Fibroblast of lung (primary cell): ENCODE data around the gene LRRC3. TPM values are rescaled to one million over a fixed set of nuclear protein-coding genes. Genes with fewer than 3 reads are reported as not detected.

Source experiments
- DNase-seq, 2 donors: peaks; one replicate each; pipeline versions ENCODE4 v3.0.0 to v3.0.0-alpha.2; 2010; ENCODE audit warnings: low read depth in 2 of 2
- H2AFZ ChIP-seq: 2 replicates; pipeline ENCODE4 v1.5.1; 2012; ENCODE audit warnings: low read length, control low read depth, inconsistent platforms
- H3K27ac ChIP-seq: 2 replicates; pipeline ENCODE4 v1.5.1; 2011; ENCODE audit warnings: low read length, control low read depth; ENCODE audit not compliant: insufficient read depth
- H3K27me3 ChIP-seq: 2 replicates; pipeline ENCODE4 v1.5.1; 2011; ENCODE audit warnings: mild to moderate bottlenecking, low read length; ENCODE audit not compliant: control insufficient read depth, insufficient read depth
- H3K36me3 ChIP-seq: 2 replicates; pipeline ENCODE4 v1.5.1; 2011; ENCODE audit warnings: low read length; ENCODE audit not compliant: control insufficient read depth, insufficient read depth
- H3K4me1 ChIP-seq: 2 replicates; pipeline ENCODE4 v1.5.1; 2011; ENCODE audit warnings: low read length; ENCODE audit not compliant: control insufficient read depth, insufficient read depth; ENCODE audit errors: extremely low read depth
- H3K4me2 ChIP-seq: 2 replicates; pipeline ENCODE4 v1.5.1; 2011; ENCODE audit warnings: low read length, control low read depth; ENCODE audit not compliant: insufficient read depth; ENCODE audit errors: extremely low read depth
- H3K4me3 ChIP-seq, 4 experiments: fragments of 200-600 bp in 1 of 4; sonication (generic) in 1 of 4; replicated peaks in 1 of 4; 2 replicates each; pipeline ENCODE4 v1.5.1; 2011 to 2016; ENCODE audit warnings: low read length in 4 of 4, low read depth in 3 of 4, mild to moderate bottlenecking in 3 of 4, control low read depth in 2 of 4, inconsistent platforms in 1 of 4, mixed read lengths in 1 of 4; ENCODE audit not compliant: insufficient read depth in 1 of 4; ENCODE audit errors: control extremely low read depth in 1 of 4
- H3K79me2 ChIP-seq: 2 replicates; pipeline ENCODE4 v1.5.1; 2012; ENCODE audit warnings: mild to moderate bottlenecking, low read length, inconsistent platforms; ENCODE audit not compliant: control insufficient read depth, insufficient read depth
- H3K9ac ChIP-seq: 2 replicates; pipeline ENCODE4 v1.5.1; 2011; ENCODE audit warnings: mild to moderate bottlenecking, low read length, control low read depth; ENCODE audit not compliant: insufficient read depth
- H3K9me3 ChIP-seq: 2 replicates; pipeline ENCODE4 v1.5.1; 2012; ENCODE audit warnings: low read depth, low read length; ENCODE audit not compliant: control insufficient read depth, insufficient read depth
- H4K20me1 ChIP-seq: 2 replicates; pipeline ENCODE4 v1.5.1; 2011; ENCODE audit warnings: low read length; ENCODE audit not compliant: control insufficient read depth, insufficient read depth; ENCODE audit errors: extremely low read depth
- EZH2 ChIP-seq: IDR thresholded peaks from 2 replicates; pipeline ENCODE4 v1.5.1; 2012; ENCODE audit warnings: low read length, control low read depth, mild to moderate bottlenecking; ENCODE audit errors: missing control alignments
- polyA plus RNA-seq, 2 donors: library from polyadenylated mRNA; depleted of rRNA in 1 of 2; stranded (reverse) in 1 of 2; unstranded in 1 of 2; fragments of >200 nt; gene quantifications; 2 replicates each; pipeline ENCODE4 v1.2.1, GENCODE V29; 2011 to 2012; ENCODE audit warnings: missing spikeins in 1 of 2
- total RNA-seq: library from RNA; depleted of rRNA; stranded (reverse); fragments of >200 nt; gene quantifications from 2 replicates; pipeline ENCODE4 v1.2.1, GENCODE V29; 2014
- TF ChIP-seq, protein P1 (sequence below), 2 donors: IDR thresholded peaks in 1 of 2; conservative IDR thresholded peaks in 1 of 2; 1 replicate in 1 of 2; 2 replicates in 1 of 2; pipeline ENCODE4 v1.5.1; 2011 to 2012; ENCODE audit warnings: low read length in 2 of 2, control low read depth in 1 of 2, inconsistent platforms in 1 of 2, low read depth in 1 of 2, mild to moderate bottlenecking in 1 of 2

Gene LRRC3
- total and polyA plus RNA-seq, 2 donors (not counting 1 experiment from before 2014, with no cell fraction given), result 0.50 to 0.52 TPM

DNA sequence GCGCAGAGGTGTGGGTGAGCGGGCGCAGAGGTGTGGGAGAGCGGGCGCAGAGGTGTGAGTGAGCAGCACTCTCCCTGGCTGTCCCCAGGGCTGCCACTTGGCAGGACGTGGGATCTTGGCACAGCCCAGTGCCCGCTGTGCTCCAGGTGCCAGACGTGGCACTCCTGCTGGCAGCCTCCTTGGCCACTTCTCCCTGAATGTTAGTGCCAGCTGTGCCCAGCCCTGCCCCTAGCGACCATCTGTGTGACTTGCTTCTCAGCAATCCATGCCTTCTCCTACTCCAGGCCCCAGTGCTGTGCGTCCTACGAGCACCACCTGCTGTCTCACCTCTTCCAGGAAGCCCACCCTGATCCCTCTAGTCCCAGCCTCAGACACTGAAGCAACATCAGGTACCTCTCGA, 54.2 kb downstream of the LRRC3 start:
- H4K20me1 ChIP-seq, result no peaks in the 10 kb centered on the region
- no peak overlapping the region for H3K4me2 ChIP-seq
- H3K27me3 ChIP-seq, result no peaks in the 10 kb centered on the region
- H3K4me3 ChIP-seq, result no peak overlapping the region
- no peak overlapping the region for H3K27ac ChIP-seq
- H3K36me3 ChIP-seq, result no peaks in the 10 kb centered on the region
- TF ChIP-seq EZH2, result no peak
- TF ChIP-seq, protein P1, sequence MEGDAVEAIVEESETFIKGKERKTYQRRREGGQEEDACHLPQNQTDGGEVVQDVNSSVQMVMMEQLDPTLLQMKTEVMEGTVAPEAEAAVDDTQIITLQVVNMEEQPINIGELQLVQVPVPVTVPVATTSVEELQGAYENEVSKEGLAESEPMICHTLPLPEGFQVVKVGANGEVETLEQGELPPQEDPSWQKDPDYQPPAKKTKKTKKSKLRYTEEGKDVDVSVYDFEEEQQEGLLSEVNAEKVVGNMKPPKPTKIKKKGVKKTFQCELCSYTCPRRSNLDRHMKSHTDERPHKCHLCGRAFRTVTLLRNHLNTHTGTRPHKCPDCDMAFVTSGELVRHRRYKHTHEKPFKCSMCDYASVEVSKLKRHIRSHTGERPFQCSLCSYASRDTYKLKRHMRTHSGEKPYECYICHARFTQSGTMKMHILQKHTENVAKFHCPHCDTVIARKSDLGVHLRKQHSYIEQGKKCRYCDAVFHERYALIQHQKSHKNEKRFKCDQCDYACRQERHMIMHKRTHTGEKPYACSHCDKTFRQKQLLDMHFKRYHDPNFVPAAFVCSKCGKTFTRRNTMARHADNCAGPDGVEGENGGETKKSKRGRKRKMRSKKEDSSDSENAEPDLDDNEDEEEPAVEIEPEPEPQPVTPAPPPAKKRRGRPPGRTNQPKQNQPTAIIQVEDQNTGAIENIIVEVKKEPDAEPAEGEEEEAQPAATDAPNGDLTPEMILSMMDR (conservative IDR thresholded peaks at IDR 0.05 in 1 of 2, IDR thresholded peaks at IDR 0.05 in 1 of 2; ENCODE audit: low read depth in 1 of 2, low read length in 2 of 2), result no peak
- no peak for DNase-seq
- no peak overlapping the region for H2AFZ ChIP-seq
- H3K79me2 ChIP-seq, result no peaks in the 10 kb centered on the region
- no peaks in the 10 kb centered on the region for H3K4me1 ChIP-seq
- H3K9ac ChIP-seq, result no peak overlapping the region
- H3K9me3 ChIP-seq, result no peaks in the 10 kb centered on the region

GRCh38 chr21:44510109-44510507, 54.8 kb downstream of the LRRC3 start:
- Histone ChIP-seq H3K4me1 (no peaks in the 10 kb centered on the region), H3K4me3 (no peak overlapping the region), H3K27ac (no peak overlapping the region), H3K9me3 (no peaks in the 10 kb centered on the region), H2AFZ (no peak overlapping the region), H3K9ac (no peak overlapping the region), H3K79me2 (no peaks in the 10 kb centered on the region), H3K4me2 (no peak overlapping the region), H4K20me1 (no peaks in the 10 kb centered on the region), H3K27me3 (no peaks in the 10 kb centered on the region), H3K36me3 (no peaks in the 10 kb centered on the region)
- TF ChIP-seq EZH2, result no peak
- TF ChIP-seq, protein P1 (conservative IDR thresholded peaks at IDR 0.05 in 1 of 2, IDR thresholded peaks at IDR 0.05 in 1 of 2; ENCODE audit: low read depth in 1 of 2, low read length in 2 of 2), result no peak
- DNase-seq, result no peak

DNA sequence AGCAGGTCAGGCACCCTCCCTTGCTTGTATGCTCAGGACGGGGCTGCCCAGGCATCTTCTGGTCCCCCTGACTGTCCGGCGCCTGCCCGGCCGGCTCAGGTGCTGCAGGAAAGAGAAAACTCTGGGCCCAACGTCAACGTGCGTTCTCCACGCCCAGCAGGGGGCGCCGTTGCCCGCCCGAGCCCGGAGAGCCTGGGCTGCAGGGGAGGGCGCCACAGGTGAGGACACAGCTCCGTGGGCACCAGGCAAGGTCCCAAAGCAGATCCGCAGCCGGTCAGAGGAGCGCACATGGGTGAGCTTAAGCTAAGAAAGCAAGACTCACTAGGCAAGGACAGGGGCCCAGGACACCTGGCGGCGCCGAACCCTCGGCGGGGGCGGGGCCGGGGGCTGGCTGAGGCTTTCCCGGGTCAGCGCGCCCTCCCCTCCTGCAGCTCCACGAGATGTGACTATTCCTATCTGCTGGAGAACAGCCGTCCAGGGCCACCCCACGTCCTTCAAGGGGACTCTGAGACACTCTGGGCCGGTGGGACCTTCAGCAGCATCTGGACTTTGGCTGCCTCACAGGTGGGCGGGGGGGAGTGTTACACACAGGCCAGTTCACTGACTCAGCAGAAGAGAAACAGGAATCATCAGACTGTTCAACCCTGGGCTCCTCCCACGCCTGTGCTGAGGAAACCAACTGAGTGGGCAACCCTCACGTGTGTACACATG, 55.4 kb downstream of the LRRC3 start:
- Histone ChIP-seq H2AFZ (no peak overlapping the region), H3K27me3 (no peaks in the 10 kb centered on the region)

More for the DNA sequence above, 55.4 kb downstream of the LRRC3 start:
- peak in 1 of 2 donors; percentile 17 for DNase-seq
- H3K4me2 ChIP-seq, result no peak overlapping the region
- no peak for TF ChIP-seq EZH2
- TF ChIP-seq, protein P1 (conservative IDR thresholded peaks at IDR 0.05 in 1 of 2, IDR thresholded peaks at IDR 0.05 in 1 of 2; ENCODE audit: low read depth in 1 of 2, low read length in 2 of 2), result peak; percentile 20 to 47
- no peaks in the 10 kb centered on the region for H3K4me1 ChIP-seq
- H3K9me3 ChIP-seq, result no peaks in the 10 kb centered on the region
- no peak overlapping the region for H3K9ac ChIP-seq
- H3K27ac ChIP-seq, result no peak overlapping the region
- H3K4me3 ChIP-seq, result no peak overlapping the region
- H3K36me3 ChIP-seq, result no peaks in the 10 kb centered on the region
- no peaks in the 10 kb centered on the region for H3K79me2 ChIP-seq
- H4K20me1 ChIP-seq, result no peaks in the 10 kb centered on the region
